PC-9 (cell line): ENCODE results near the gene ATN1. TPM values are rescaled to one million over a fixed set of nuclear protein-coding genes. Genes with fewer than 3 reads are reported as not detected.

Source experiments
- BruUV-seq: library from RNA; stranded (reverse); fragments of 400-500 nt; replicated peaks from 2 replicates; lab custom pipeline; 2021; lab: Mats Ljungman, UMichigan
- CTCF ChIA-PET: fragments of 300-600 bp; sonication (Branson Sonifier 250); formaldehyde crosslinking; loops from one replicate; lab custom pipeline; 2022; ENCODE audit warnings: antibody characterized with exemption; lab: Charles Lee
- POLR2A ChIA-PET: fragments of 300-600 bp; sonication (Branson Sonifier 250); formaldehyde crosslinking; loops from one replicate; lab custom pipeline; 2022; ENCODE audit warnings: antibody characterized with exemption; ENCODE audit not compliant: unreplicated experiment; lab: Charles Lee
- DNase-seq, 2 experiments: peaks; one replicate each; pipeline versions ENCODE4 v3.0.0 to v3.0.0-alpha.2; 2015 to 2022; ENCODE audit warnings: mixed read lengths in 1 of 2
- H2AFZ ChIP-seq: fragments of 200-600 bp; sonication (generic); 2 replicates; pipeline ENCODE4 v1.8.1; 2017; ENCODE audit warnings: antibody characterized with exemption
- H3F3A ChIP-seq: fragments of 200-600 bp; sonication (generic); 2 replicates; pipeline ENCODE4 v1.8.1; 2017; ENCODE audit warnings: antibody characterized with exemption, mild to moderate bottlenecking, low read depth; ENCODE audit not compliant: insufficient read depth
- H3K27ac ChIP-seq: fragments of 200-600 bp; sonication (generic); 2 replicates; pipeline ENCODE4 v1.6.1; 2016; ENCODE audit warnings: mixed run types
- H3K27me3 ChIP-seq: fragments of 200-600 bp; sonication (generic); 2 replicates; pipeline ENCODE4 v1.6.1; 2016; ENCODE audit warnings: low read depth, mixed run types; ENCODE audit not compliant: insufficient read depth
- H3K36me3 ChIP-seq: fragments of 200-600 bp; sonication (generic); 2 replicates; pipeline ENCODE4 v1.6.1; 2016; ENCODE audit warnings: low read depth, mixed run types
- H3K4me1 ChIP-seq: fragments of 200-600 bp; sonication (generic); replicated peaks from 2 replicates; pipeline ENCODE4 v1.6.1; 2016; ENCODE audit warnings: mixed run types; ENCODE audit not compliant: insufficient read depth
- H3K4me2 ChIP-seq: fragments of 200-600 bp; sonication (generic); 2 replicates; pipeline ENCODE4 v1.6.1; 2017; ENCODE audit warnings: mixed run types
- H3K4me3 ChIP-seq: fragments of 200-600 bp; sonication (generic); 2 replicates; pipeline ENCODE4 v1.6.1; 2016; ENCODE audit warnings: mixed run types
- H3K79me2 ChIP-seq: fragments of 200-600 bp; sonication (generic); 2 replicates; pipeline ENCODE4 v1.6.1; 2017; ENCODE audit warnings: low read depth, mixed run types
- H3K9me2 ChIP-seq: fragments of 200-600 bp; sonication (generic); 2 replicates; pipeline ENCODE4 v1.8.1; 2017; ENCODE audit warnings: mild to moderate bottlenecking; ENCODE audit not compliant: insufficient read depth
- H3K9me3 ChIP-seq: fragments of 200-600 bp; sonication (generic); 2 replicates; pipeline ENCODE4 v1.8.1; 2016; ENCODE audit warnings: low read depth; ENCODE audit not compliant: insufficient read depth
- H4K20me1 ChIP-seq: fragments of 200-600 bp; sonication (generic); 2 replicates; pipeline ENCODE4 v1.8.1; 2017; ENCODE audit not compliant: insufficient read depth
- CTCF ChIP-seq: fragments of 200-600 bp; sonication (generic); conservative IDR thresholded peaks from 2 replicates; pipeline ENCODE4 v1.6.1; 2017; ENCODE audit warnings: mixed run types, antibody characterized with exemption, mild to moderate bottlenecking, moderate library complexity
- EZH2 ChIP-seq: fragments of 200-600 bp; sonication (generic); IDR thresholded peaks from 2 replicates; pipeline ENCODE4 v1.8.0; 2017; ENCODE audit warnings: antibody characterized with exemption, low read depth
- intact Hi-C: fragments of 100-400 bp; cut with micrococcal nuclease; formaldehyde crosslinking; loops from one replicate; pipeline ENCODE4 v1.10.0; 2022; ENCODE audit not compliant: unreplicated experiment
- total RNA-seq: library from RNA; stranded (reverse); gene quantifications from 2 replicates; pipeline ENCODE4 v1.2.3, GENCODE V29; 2021

The ATN1 gene
- total RNA-seq, 1 experiment from 2014 or later, result 158 TPM

- TSS peak; percentile 29 for BruUV-seq
- CTCF ChIA-PET, result interaction anchor here (0.6 kb wide), 1 partner anchor 16 kb away, joined by 3 read pairs; no protein-coding TSS in a partner anchor
Observed at GRCh38 chr12:6936636-6937480, 9.1 kb downstream of the ATN1 start.

GRCh38 chr12:6937481-6938352 lies 10.0 kb downstream of the ATN1 start:
- H3K27me3 ChIP-seq, result no peaks in the 10 kb centered on the region
- peak; percentile 92 to 97 for DNase-seq
- H3K4me3 ChIP-seq, result peak overlapping the region; percentile 62
- H3K4me2 ChIP-seq, result peak overlapping the region; percentile 85
- H3F3A ChIP-seq, result peaks cover 58% of the 10 kb centered on the region
- peaks cover 10% of the 10 kb centered on the region; the same call in 1 of the 2 replicates for H4K20me1 ChIP-seq
- TF ChIP-seq CTCF, result peak; percentile 98
- TF ChIP-seq EZH2, result no peak
- H2AFZ ChIP-seq, result peak overlapping the region; percentile 57
- peaks cover 8% of the 10 kb centered on the region for H3K4me1 ChIP-seq
- ChIA-PET CTCF (interaction anchor here (0.7 to 1.4 kb wide), 5 partner anchors 11 to 68 kb away, joined by 4 to 12 read pairs (median 5); partner anchors contain the start of gene SPSB2), POLR2A (interaction anchor here (0.6 to 1.0 kb wide), 6 partner anchors 12 to 214 kb away, joined by 3 to 4 read pairs (median 4); partner anchors contain the start of genes COPS7A, SPSB2 and TPI1)
- H3K79me2 ChIP-seq, result peaks cover 14% of the 10 kb centered on the region
- H3K36me3 ChIP-seq, result peaks cover 18% of the 10 kb centered on the region
- H3K9me2 ChIP-seq, result no peaks in the 10 kb centered on the region
- H3K27ac ChIP-seq, result peak overlapping the region; percentile 52
- intact Hi-C loops, result loop anchor here (1.0 kb wide), 1 partner anchor 68 kb away; no protein-coding TSS in a partner anchor
- no peaks in the 10 kb centered on the region for H3K9me3 ChIP-seq
- BruUV-seq, result TSS peak; percentile 90

More at GRCh38 chr12:6936636-6937480, 9.1 kb downstream of the ATN1 start:
- H3K79me2 ChIP-seq, result peaks cover 23% of the 10 kb centered on the region
- H3K4me1 ChIP-seq, result peaks cover 8% of the 10 kb centered on the region
- intact Hi-C loops, result no loop called here
- H3K36me3 ChIP-seq, result peaks cover 19% of the 10 kb centered on the region
- H3K27me3 ChIP-seq, result no peaks in the 10 kb centered on the region
- H3F3A ChIP-seq, result peaks cover 59% of the 10 kb centered on the region
- H3K9me3 ChIP-seq, result no peaks in the 10 kb centered on the region
- DNase-seq, result no peak
- no peak overlapping the region for H3K27ac ChIP-seq
- POLR2A ChIA-PET, result interaction anchor here (0.7 to 0.9 kb wide), 4 partner anchors 11 to 184 kb away, joined by 3 to 14 read pairs (median 7); partner anchors contain the start of gene MLF2
- H3K9me2 ChIP-seq, result no peaks in the 10 kb centered on the region
- TF ChIP-seq EZH2, result no peak
- TF ChIP-seq CTCF, result no peak
- peak overlapping the region; percentile 85 for H3K4me2 ChIP-seq
- H2AFZ ChIP-seq, result peak overlapping the region; percentile 57; the same call in 1 of the 2 replicates
- H3K4me3 ChIP-seq, result peak overlapping the region; percentile 62; the same call in 1 of the 2 replicates
- H4K20me1 ChIP-seq, result peaks cover 18% of the 10 kb centered on the region; the same call in 1 of the 2 replicates
